Right ventricle myocardium inferior (tissue), 1 donor: ENCODE measurements around the gene SLC25A42. TPM values are rescaled to one million over a fixed set of nuclear protein-coding genes. Genes with fewer than 3 reads are reported as not detected.
A peak's percentile ranks its signal among the peaks of the same experiment; 100 is the strongest.
"Not testable (repeated sequence)": the region's sequence is repeated elsewhere in the genome, so short reads cannot be mapped to it uniquely, and the experiment has no call there.

Source experiments
- ATAC-seq: fragments of 200-7000 bp; cut with Tn5 transposase; one replicate; pipeline ENCODE4 v1.9.1; 2020; ENCODE audit warnings: mild to moderate bottlenecking, moderate library complexity
- DNase-seq: peaks from one replicate; pipeline ENCODE4 v3.0.0; 2021; ENCODE audit errors: missing footprints
- intact Hi-C: fragments of 100-400 bp; cut with DNase I; formaldehyde crosslinking; loops from one replicate; pipeline ENCODE4 v1.11.0; 2022
- total RNA-seq: library from RNA; stranded (reverse); fragmentation: NEBNext Ultra II Directional; extraction: Animal tissue kit (Norgen Biotek cat#: 25700); gene quantifications from one replicate; pipeline ENCODE4 v1.2.1, GENCODE V29; 2021
- donor health status: DM: no; HTN: yes; CAD: no; lungs with severe emphysema.

The SLC25A42 gene
- total RNA-seq, 1 donor from 2014 or later, result 30.9 TPM

GRCh38 chr19:19115954-19116353 is 52.2 kb downstream of the SLC25A42 start:
- ATAC-seq, result no peak
- intact Hi-C loops, result no loop called here
- DNase-seq, result no peak

GRCh38 chr19:19119325-19120237 is 55.8 kb downstream of the SLC25A42 start:
- intact Hi-C loops, result no loop called here
- ATAC-seq, result no peak

GRCh38 chr19:19120308-19121231 is 56.8 kb downstream of the SLC25A42 start:
- DNase-seq, result peak; percentile 69
- peak; percentile 43 for ATAC-seq
- intact Hi-C loops, result no loop called here

More at GRCh38 chr19:19119325-19120237, 55.8 kb downstream of the SLC25A42 start:
- DNase-seq, result no peak

GRCh38 chr19:19121371-19121770 is 57.6 kb downstream of the SLC25A42 start:
- peak; percentile 56 for DNase-seq

GRCh38 chr19:19122902-19123301 is 59.1 kb downstream of the SLC25A42 start:
- ATAC-seq (no peak), DNase-seq (no peak)
- intact Hi-C loops, result no loop called here

More at GRCh38 chr19:19121371-19121770, 57.6 kb downstream of the SLC25A42 start:
- intact Hi-C loops, result no loop called here
- no peak for ATAC-seq

- ATAC-seq (no peak), DNase-seq (no peak)
- intact Hi-C loops, result no loop called here
Measured at GRCh38 chr19:19123386-19123785, 59.6 kb downstream of the SLC25A42 start.

GRCh38 chr19:19126102-19126501 is 62.3 kb downstream of the SLC25A42 start:
- no peak for DNase-seq
- intact Hi-C loops, result no loop called here
- ATAC-seq, result no peak

- intact Hi-C loops, result no loop called here
- no peak for ATAC-seq
- no peak for DNase-seq
Measured at GRCh38 chr19:19131989-19132388, 68.2 kb downstream of the SLC25A42 start.

GRCh38 chr19:19132912-19133311 is 69.1 kb downstream of the SLC25A42 start:
- DNase-seq (no peak), ATAC-seq (no peak)
- intact Hi-C loops, result no loop called here

- no peak for ATAC-seq
- DNase-seq, result no peak
- intact Hi-C loops, result no loop called here
Measured at GRCh38 chr19:19133985-19134384, 70.2 kb downstream of the SLC25A42 start.

GRCh38 chr19:19134687-19135158 is 70.9 kb downstream of the SLC25A42 start:
- peak; percentile 85 for ATAC-seq
- intact Hi-C loops, result no loop called here

GRCh38 chr19:19135713-19136112 is 71.9 kb downstream of the SLC25A42 start:
- intact Hi-C loops, DNase-seq, ATAC-seq: not testable (repeated sequence)

More at GRCh38 chr19:19134687-19135158, 70.9 kb downstream of the SLC25A42 start:
- peak; percentile 89 for DNase-seq

GRCh38 chr19:19137556-19138108 is 73.8 kb downstream of the SLC25A42 start:
- DNase-seq (no peak), ATAC-seq (peak; percentile 5)
- intact Hi-C loops, result loop anchor here (2.0 kb wide), 1 partner anchor 75 kb away; the partner anchor contains the start of gene SLC25A42

GRCh38 chr19:19138109-19138981 is 74.6 kb downstream of the SLC25A42 start, which contains the start of gene TMEM161A:
Gene TMEM161A (minus strand): TSS chr19:19138478. CDS start chr19:19138428, 50 bp downstream.
- peak; percentile 97 for ATAC-seq
- intact Hi-C loops, result loop anchor here (2.0 kb wide), 1 partner anchor 76 kb away; the partner anchor contains the start of gene SLC25A42
- DNase-seq, result peak; percentile 98

GRCh38 chr19:19139876-19140229 is 76.1 kb downstream of the SLC25A42 start:
- no peak for DNase-seq
- intact Hi-C loops, result loop anchor here (1.0 to 2.0 kb wide), 2 partner anchors 77 to 87 kb away; partner anchors contain the start of gene SLC25A42
- no peak for ATAC-seq

GRCh38 chr19:19140476-19140875 is 76.7 kb downstream of the SLC25A42 start:
- intact Hi-C loops, result no loop called here
- no peak for DNase-seq
- ATAC-seq, result no peak

GRCh38 chr19:19142347-19142746 is 78.6 kb downstream of the SLC25A42 start:
- intact Hi-C loops, result no loop called here
- ATAC-seq, result no peak
- no peak for DNase-seq

GRCh38 chr19:19145281-19145680 is 81.5 kb downstream of the SLC25A42 start:
- DNase-seq (no peak), ATAC-seq (no peak)
- intact Hi-C loops, result loop anchor here (5.0 kb wide), 1 partner anchor 197 kb away; no protein-coding TSS in a partner anchor
